Activated CD8-positive, alpha-beta memory T cell treated with anti-CD3 and anti-CD28 coated beads, Interleukin-2, amount 10 ng/mL, durations not matched to agents 7 days and 5 days (primary cell): Measurements from ENCODE around the gene TFCP2. TPM values are rescaled to one million over a fixed set of nuclear protein-coding genes. Genes with fewer than 3 reads are reported as not detected.
"Not testable (repeated sequence)": the region's sequence is repeated elsewhere in the genome, so short reads cannot be mapped to it uniquely, and the experiment has no call there.

Experiments
- ATAC-seq: fragments of 150-1000 bp; cut with Tn5 transposase; one replicate; pipeline ENCODE4 v1.10.0; 2021; ENCODE audit warnings: moderate library complexity
- CTCF ChIA-PET: fragments of 350-600 bp; sonication (Branson Sonifier 250); formaldehyde crosslinking; loops from one replicate; lab custom pipeline; 2021; ENCODE audit warnings: antibody characterized with exemption; lab: Charles Lee
- DNase-seq: peaks from one replicate; pipeline ENCODE4 v3.0.0-alpha.2; 2020
- H3K27ac Mint-ChIP-seq: one replicate; pipeline ENCODE4 v1.8.0; 2021; ENCODE audit warnings: mild to moderate bottlenecking, mixed read lengths
- H3K27me3 Mint-ChIP-seq: one replicate; pipeline ENCODE4 v1.8.0; 2021; ENCODE audit warnings: mixed read lengths
- H3K36me3 Mint-ChIP-seq: one replicate; pipeline ENCODE4 v1.8.0; 2021; ENCODE audit warnings: mild to moderate bottlenecking, mixed read lengths
- H3K4me1 Mint-ChIP-seq: one replicate; pipeline ENCODE4 v1.8.0; 2021; ENCODE audit warnings: mixed read lengths
- H3K4me3 Mint-ChIP-seq: one replicate; pipeline ENCODE4 v1.8.0; 2021; ENCODE audit warnings: mild to moderate bottlenecking, moderate library complexity, mixed read lengths
- H3K9me3 Mint-ChIP-seq: one replicate; pipeline ENCODE4 v1.8.0; 2022; ENCODE audit warnings: low read depth, mixed read lengths
- total RNA-seq, 2 experiments: library from RNA; stranded (reverse); gene quantifications; one replicate each; pipeline ENCODE4 v1.2.3, GENCODE V29; 2021

The TFCP2 gene
- total RNA-seq, 2 experiments from 2014 or later: 34.7 to 40.5 TPM

- DNase-seq, ATAC-seq, CTCF ChIA-PET, H3K9me3 Mint-ChIP-seq, H3K4me3 Mint-ChIP-seq, H3K27ac Mint-ChIP-seq, H3K27me3 Mint-ChIP-seq: not testable (repeated sequence)
- Mint-ChIP-seq H3K4me1 (peaks cover 32% of the 10 kb centered on the region), H3K36me3 (peaks cover 18% of the 10 kb centered on the region)
These were observed 94.6 kb downstream of the TFCP2 start for GRCh38 chr12:51078346-51078745.

- Mint-ChIP-seq H3K27me3 (no peaks in the 10 kb centered on the region), H3K9me3 (no peaks in the 10 kb centered on the region), H3K4me3 (no peak overlapping the region), H3K4me1 (peaks cover 32% of the 10 kb centered on the region), H3K36me3 (peaks cover 18% of the 10 kb centered on the region), H3K27ac (no peak overlapping the region)
- DNase-seq (no peak), ATAC-seq (no peak)
- CTCF ChIA-PET: no interaction called here
These were observed 95.0 kb downstream of the TFCP2 start for GRCh38 chr12:51077930-51078329.

- Mint-ChIP-seq H3K36me3 (peaks cover 15% of the 10 kb centered on the region), H3K27me3 (no peaks in the 10 kb centered on the region), H3K27ac (peak overlapping the region; percentile 10), H3K4me3 (no peak overlapping the region), H3K9me3 (no peaks in the 10 kb centered on the region), H3K4me1 (peaks cover 17% of the 10 kb centered on the region)
- CTCF ChIA-PET: interaction anchor here (1.5 kb wide), 1 partner anchor 265 kb away, joined by 4 read pairs; no protein-coding TSS in a partner anchor
- no peak for DNase-seq
- ATAC-seq: no peak
These were observed 96.6 kb downstream of the TFCP2 start for GRCh38 chr12:51076236-51076930.

- CTCF ChIA-PET: no interaction called here
These were observed 97.5 kb downstream of the TFCP2 start for GRCh38 chr12:51075390-51075789.

GRCh38 chr12:51071663-51072062 lies 101.3 kb downstream of the TFCP2 start:
- no peak overlapping the region for H3K27ac Mint-ChIP-seq
- H3K36me3 Mint-ChIP-seq: peaks cover 9% of the 10 kb centered on the region
- DNase-seq (no peak), ATAC-seq (no peak)
- H3K4me3 Mint-ChIP-seq: no peak overlapping the region
- H3K27me3 Mint-ChIP-seq: no peaks in the 10 kb centered on the region
- CTCF ChIA-PET: no interaction called here
- H3K9me3 Mint-ChIP-seq: no peaks in the 10 kb centered on the region
- peaks cover 9% of the 10 kb centered on the region for H3K4me1 Mint-ChIP-seq

More at GRCh38 chr12:51075390-51075789, 97.5 kb downstream of the TFCP2 start:
- H3K27ac Mint-ChIP-seq: no peak overlapping the region
- H3K9me3 Mint-ChIP-seq: no peaks in the 10 kb centered on the region
- no peaks in the 10 kb centered on the region for H3K27me3 Mint-ChIP-seq
- ATAC-seq (no peak), DNase-seq (no peak)
- H3K36me3 Mint-ChIP-seq: peaks cover 13% of the 10 kb centered on the region
- H3K4me3 Mint-ChIP-seq: no peak overlapping the region
- H3K4me1 Mint-ChIP-seq: peaks cover 15% of the 10 kb centered on the region

GRCh38 chr12:51070004-51070403 lies 102.9 kb downstream of the TFCP2 start:
- Mint-ChIP-seq H3K4me3 (no peak overlapping the region), H3K27me3 (no peaks in the 10 kb centered on the region), H3K36me3 (peaks cover 11% of the 10 kb centered on the region), H3K9me3 (no peaks in the 10 kb centered on the region), H3K27ac (no peak overlapping the region), H3K4me1 (peaks cover 1% of the 10 kb centered on the region)
- DNase-seq: no peak
- ATAC-seq: no peak
- CTCF ChIA-PET: interaction anchor here (0.6 kb wide), 1 partner anchor 998 kb away, joined by 3 read pairs; no protein-coding TSS in a partner anchor

- H3K27ac Mint-ChIP-seq: no peak overlapping the region
- H3K4me3 Mint-ChIP-seq: no peak overlapping the region
- H3K36me3 Mint-ChIP-seq: peaks cover 4% of the 10 kb centered on the region
- CTCF ChIA-PET: no interaction called here
- ATAC-seq (no peak), DNase-seq (no peak)
- no peaks in the 10 kb centered on the region for H3K27me3 Mint-ChIP-seq
- H3K4me1 Mint-ChIP-seq: no peaks in the 10 kb centered on the region
- no peaks in the 10 kb centered on the region for H3K9me3 Mint-ChIP-seq
These were observed 105.2 kb downstream of the TFCP2 start for GRCh38 chr12:51067771-51068170.

- peaks cover 4% of the 10 kb centered on the region for H3K36me3 Mint-ChIP-seq
- H3K4me1 Mint-ChIP-seq: no peaks in the 10 kb centered on the region
- ATAC-seq: no peak
- H3K27me3 Mint-ChIP-seq: no peaks in the 10 kb centered on the region
- no peak overlapping the region for H3K27ac Mint-ChIP-seq
- CTCF ChIA-PET: no interaction called here
- no peaks in the 10 kb centered on the region for H3K9me3 Mint-ChIP-seq
- H3K4me3 Mint-ChIP-seq: no peak overlapping the region
- no peak for DNase-seq
These were observed 105.7 kb downstream of the TFCP2 start for GRCh38 chr12:51067229-51067628.

- DNase-seq (no peak), ATAC-seq (no peak)
- no peak overlapping the region for H3K4me3 Mint-ChIP-seq
- H3K27me3 Mint-ChIP-seq: no peaks in the 10 kb centered on the region
- H3K4me1 Mint-ChIP-seq: no peaks in the 10 kb centered on the region
- CTCF ChIA-PET: interaction anchor here (1.3 kb wide), 1 partner anchor 153 kb away, joined by 4 read pairs; the partner anchor contains the start of gene POU6F1
- no peaks in the 10 kb centered on the region for H3K9me3 Mint-ChIP-seq
- H3K36me3 Mint-ChIP-seq: peaks cover 6% of the 10 kb centered on the region
- no peak overlapping the region for H3K27ac Mint-ChIP-seq
These were observed 107.4 kb downstream of the TFCP2 start for GRCh38 chr12:51065530-51065929.

- H3K9me3 Mint-ChIP-seq: no peaks in the 10 kb centered on the region
- H3K27me3 Mint-ChIP-seq: no peaks in the 10 kb centered on the region
- no peak overlapping the region for H3K4me3 Mint-ChIP-seq
- DNase-seq (no peak), ATAC-seq (no peak)
- H3K27ac Mint-ChIP-seq: no peak overlapping the region
- H3K36me3 Mint-ChIP-seq: peaks cover 24% of the 10 kb centered on the region
- no peaks in the 10 kb centered on the region for H3K4me1 Mint-ChIP-seq
- CTCF ChIA-PET: no interaction called here
These were observed 110.1 kb downstream of the TFCP2 start for GRCh38 chr12:51062631-51063397.

- peaks cover 42% of the 10 kb centered on the region for H3K36me3 Mint-ChIP-seq
These were observed 113.8 kb downstream of the TFCP2 start for GRCh38 chr12:51059086-51059485.

GRCh38 chr12:51056242-51056641 lies 116.7 kb downstream of the TFCP2 start:
- H3K27me3 Mint-ChIP-seq: no peaks in the 10 kb centered on the region
- no peak overlapping the region for H3K27ac Mint-ChIP-seq
- CTCF ChIA-PET: interaction anchor here (1.3 to 1.4 kb wide), 2 partner anchors 7 to 24 kb away, joined by 3 to 5 read pairs; partner anchors contain the start of gene LETMD1
- ATAC-seq (no peak), DNase-seq (no peak)
- peaks cover 7% of the 10 kb centered on the region for H3K4me1 Mint-ChIP-seq
- H3K36me3 Mint-ChIP-seq: peaks cover 59% of the 10 kb centered on the region
- H3K9me3 Mint-ChIP-seq: no peaks in the 10 kb centered on the region
- no peak overlapping the region for H3K4me3 Mint-ChIP-seq

More at GRCh38 chr12:51059086-51059485, 113.8 kb downstream of the TFCP2 start:
- CTCF ChIA-PET: interaction anchor here (0.6 kb wide), 1 partner anchor 22 kb away, joined by 4 read pairs; no protein-coding TSS in a partner anchor
- no peaks in the 10 kb centered on the region for H3K27me3 Mint-ChIP-seq
- ATAC-seq: no peak
- no peak overlapping the region for H3K27ac Mint-ChIP-seq
- no peak overlapping the region for H3K4me3 Mint-ChIP-seq
- no peak for DNase-seq
- no peaks in the 10 kb centered on the region for H3K9me3 Mint-ChIP-seq
- no peaks in the 10 kb centered on the region for H3K4me1 Mint-ChIP-seq

- peak overlapping the region; percentile 18 for H3K27ac Mint-ChIP-seq
- H3K27me3 Mint-ChIP-seq: no peaks in the 10 kb centered on the region
- no peak overlapping the region for H3K4me3 Mint-ChIP-seq
- peaks cover 9% of the 10 kb centered on the region for H3K4me1 Mint-ChIP-seq
- peaks cover 57% of the 10 kb centered on the region for H3K36me3 Mint-ChIP-seq
- no peaks in the 10 kb centered on the region for H3K9me3 Mint-ChIP-seq
- ATAC-seq (no peak), DNase-seq (no peak)
- CTCF ChIA-PET: no interaction called here
These were observed 117.9 kb downstream of the TFCP2 start for GRCh38 chr12:51055060-51055459.
